SK-N-SH treated with all-trans-retinoic acid at 6 μM for 48 hours (cell line): ENCODE results near the gene CRYAA.

ENCODE experiments used
- ATAC-seq: fragments of 200-7000 bp; cut with Tn5 transposase; 3 replicates; pipeline ENCODE4 v1.9.1; 2020; ENCODE audit warnings: mild to moderate bottlenecking, moderate library complexity
- ARNTL ChIP-seq: fragments of 450-650 bp; formaldehyde crosslinking; IDR thresholded peaks from 2 replicates; pipeline ENCODE4 v1.5.0; 2020; ENCODE audit warnings: low read depth, mild to moderate bottlenecking, moderate library complexity, borderline replicate concordance
- BACH2 ChIP-seq: fragments of 250-450 bp; sonication (Bioruptor Pico); IDR thresholded peaks from 2 replicates; pipeline ENCODE4 v1.9.0; 2021; ENCODE audit warnings: mild to moderate bottlenecking, borderline replicate concordance
- CREB5 ChIP-seq: fragments of 250-450 bp; sonication (Bioruptor Pico); IDR thresholded peaks from 2 replicates; pipeline ENCODE4 v1.5.1; 2020; ENCODE audit warnings: low read depth, mild to moderate bottlenecking, moderate library complexity
- CSDC2 ChIP-seq: fragments of 250-450 bp; sonication (Bioruptor Pico); IDR thresholded peaks from 2 replicates; pipeline ENCODE4 v1.5.0; 2020; ENCODE audit warnings: mild to moderate bottlenecking, moderate library complexity
- ESRRG ChIP-seq: fragments of 250-450 bp; sonication (Bioruptor Pico); IDR thresholded peaks from 2 replicates; pipeline ENCODE4 v1.6.1; 2021; ENCODE audit warnings: mild to moderate bottlenecking
- GLIS3 ChIP-seq: fragments of 250-450 bp; sonication (Bioruptor Pico); IDR thresholded peaks from 2 replicates; pipeline ENCODE4 v1.5.0; 2020; ENCODE audit warnings: mild to moderate bottlenecking, moderate library complexity
- ISL1 ChIP-seq: fragments of 250-450 bp; sonication (Bioruptor Pico); IDR thresholded peaks from 2 replicates; pipeline ENCODE4 v2.1.2; 2022; ENCODE audit warnings: mild to moderate bottlenecking, moderate library complexity
- PATZ1 ChIP-seq: fragments of 250-450 bp; sonication (Bioruptor Pico); IDR thresholded peaks from 2 replicates; pipeline ENCODE4 v1.8.0; 2020; ENCODE audit warnings: mild to moderate bottlenecking, moderate library complexity, borderline replicate concordance
- POU6F1 ChIP-seq: fragments of 250-450 bp; sonication (Bioruptor Pico); IDR thresholded peaks from 2 replicates; pipeline ENCODE4 v1.8.0; 2021; ENCODE audit warnings: low read depth, mild to moderate bottlenecking, moderate library complexity, borderline replicate concordance
- PPARA ChIP-seq: fragments of 250-450 bp; sonication (Bioruptor Pico); IDR thresholded peaks from 2 replicates; pipeline ENCODE4 v1.5.0; 2020; ENCODE audit warnings: mild to moderate bottlenecking, borderline replicate concordance
- RARB ChIP-seq: fragments of 250-450 bp; sonication (Bioruptor Pico); IDR thresholded peaks from 2 replicates; pipeline ENCODE4 v1.8.0; 2021; ENCODE audit warnings: mild to moderate bottlenecking, moderate library complexity
- SNAI2 ChIP-seq: fragments of 250-450 bp; sonication (Bioruptor Pico); IDR thresholded peaks from 2 replicates; pipeline ENCODE4 v1.5.0; 2020; ENCODE audit warnings: mild to moderate bottlenecking, moderate library complexity
- TCF4 ChIP-seq: fragments of 250-450 bp; sonication (Bioruptor Pico); IDR thresholded peaks from 2 replicates; pipeline ENCODE4 v1.8.0; 2021; ENCODE audit warnings: mild to moderate bottlenecking, moderate library complexity, borderline replicate concordance
- ZC3H10 ChIP-seq: fragments of 250-450 bp; sonication (Bioruptor Pico); IDR thresholded peaks from 2 replicates; pipeline ENCODE4 v1.5.1; 2021; ENCODE audit warnings: mild to moderate bottlenecking, moderate library complexity
- ZFP3 ChIP-seq: fragments of 250-450 bp; sonication (Bioruptor Pico); IDR thresholded peaks from 2 replicates; pipeline ENCODE4 v1.5.0; 2020; ENCODE audit warnings: mild to moderate bottlenecking, moderate library complexity
- ZFP30 ChIP-seq: fragments of 450-650 bp; formaldehyde crosslinking; IDR thresholded peaks from 2 replicates; pipeline ENCODE4 v1.5.0; 2022; ENCODE audit warnings: mild to moderate bottlenecking, moderate library complexity
- ZNF565 ChIP-seq: fragments of 450-650 bp; formaldehyde crosslinking; conservative IDR thresholded peaks from 2 replicates; pipeline ENCODE4 v1.5.0; 2020; ENCODE audit warnings: low read depth, mild to moderate bottlenecking, moderate library complexity
- ZNF70 ChIP-seq: fragments of 450-650 bp; formaldehyde crosslinking; IDR thresholded peaks from 2 replicates; pipeline ENCODE4 v1.5.0; 2020; ENCODE audit warnings: mild to moderate bottlenecking, moderate library complexity
- ZNF8 ChIP-seq: fragments of 450-650 bp; formaldehyde crosslinking; IDR thresholded peaks from 2 replicates; pipeline ENCODE4 v1.5.0; 2020; ENCODE audit warnings: mild to moderate bottlenecking, moderate library complexity

CRYAA gene

GRCh38 chr21:43211072-43211759 is 42.4 kb downstream of the CRYAA start:
- no peak; the same call in 2 of the 3 replicates for ATAC-seq
- TF ChIP-seq GLIS3 (CRISPR knock-in tag), result no peak

GRCh38 chr21:43211760-43212115 is 42.9 kb downstream of the CRYAA start:
- TF ChIP-seq CSDC2 (no peak), CREB5 (CRISPR knock-in tag) (no peak), RARB (CRISPR knock-in tag) (no peak), ESRRG (CRISPR knock-in tag) (no peak), TCF4 (no peak), GLIS3 (CRISPR knock-in tag) (no peak), ZC3H10 (CRISPR knock-in tag) (no peak), ISL1 (CRISPR knock-in tag) (no peak), PATZ1 (CRISPR knock-in tag) (no peak), SNAI2 (CRISPR knock-in tag) (no peak), PPARA (no peak), POU6F1 (CRISPR knock-in tag) (no peak), ZNF70 (CRISPR knock-in tag) (no peak), ZNF8 (CRISPR knock-in tag) (no peak), ZFP30 (CRISPR knock-in tag) (no peak), ZFP3 (CRISPR knock-in tag) (no peak), BACH2 (no peak), ZNF565 (CRISPR knock-in tag) (no peak), ARNTL (CRISPR knock-in tag) (no peak)
- ATAC-seq, result no peak
